ENCODE data around the gene ZDHHC14.

GRCh38 chr6:157513004-157513603, 132.1 kb downstream of the ZDHHC14 start:
- TF ChIP-seq YY1 (IDR thresholded peaks at IDR 0.05; ENCODE audit: insufficient read depth, insufficient read length) (no peak), ZNF274 (IDR thresholded peaks at IDR 0.05; ENCODE audit: low read depth, low read length) (no peak)
